Measurements from ENCODE around the gene HNRNPH1. TPM values are rescaled to one million over a fixed set of nuclear protein-coding genes. Genes with fewer than 3 reads are reported as not detected.

HNRNPH1 gene
- total RNA-seq, 6 experiments from 2014 or later, result 140 to 305 (median 219) TPM

- TF ChIP-seq, protein P1, sequence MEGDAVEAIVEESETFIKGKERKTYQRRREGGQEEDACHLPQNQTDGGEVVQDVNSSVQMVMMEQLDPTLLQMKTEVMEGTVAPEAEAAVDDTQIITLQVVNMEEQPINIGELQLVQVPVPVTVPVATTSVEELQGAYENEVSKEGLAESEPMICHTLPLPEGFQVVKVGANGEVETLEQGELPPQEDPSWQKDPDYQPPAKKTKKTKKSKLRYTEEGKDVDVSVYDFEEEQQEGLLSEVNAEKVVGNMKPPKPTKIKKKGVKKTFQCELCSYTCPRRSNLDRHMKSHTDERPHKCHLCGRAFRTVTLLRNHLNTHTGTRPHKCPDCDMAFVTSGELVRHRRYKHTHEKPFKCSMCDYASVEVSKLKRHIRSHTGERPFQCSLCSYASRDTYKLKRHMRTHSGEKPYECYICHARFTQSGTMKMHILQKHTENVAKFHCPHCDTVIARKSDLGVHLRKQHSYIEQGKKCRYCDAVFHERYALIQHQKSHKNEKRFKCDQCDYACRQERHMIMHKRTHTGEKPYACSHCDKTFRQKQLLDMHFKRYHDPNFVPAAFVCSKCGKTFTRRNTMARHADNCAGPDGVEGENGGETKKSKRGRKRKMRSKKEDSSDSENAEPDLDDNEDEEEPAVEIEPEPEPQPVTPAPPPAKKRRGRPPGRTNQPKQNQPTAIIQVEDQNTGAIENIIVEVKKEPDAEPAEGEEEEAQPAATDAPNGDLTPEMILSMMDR (IDR thresholded peaks at IDR 0.05), result no peak
- peaks cover 0 to 25% (median 2%) of the 10 kb centered on the region in 4 donors for H3K4me1 ChIP-seq
- no peak overlapping the region for H3K4me3 ChIP-seq
- H3K9me3 ChIP-seq, result no peaks in the 10 kb centered on the region
- no peaks in the 10 kb centered on the region for H3K27me3 ChIP-seq
- 75% methylated on average over 14 of the region's 21 CpGs for WGBS (ENCODE audit: insufficient coverage, low coverage, low lambda C conversion rate, missing lambda C conversion rate)
- ATAC-seq, result no peak
- H3K36me3 ChIP-seq, result peaks cover 45 to 89% (median 65%) of the 10 kb centered on the region in 4 donors
- H3K27ac ChIP-seq, result no peak overlapping the region
- intact Hi-C loops (cut with DNase I), result loop anchor here in 1 of 2 donors (10.0 kb wide), 1 partner anchor 48 kb away; no protein-coding TSS in a partner anchor
- DNase-seq, result no peak
These were observed 10.7 kb downstream of the HNRNPH1 start for GRCh38 chr5:179612577-179613459.

DNA sequence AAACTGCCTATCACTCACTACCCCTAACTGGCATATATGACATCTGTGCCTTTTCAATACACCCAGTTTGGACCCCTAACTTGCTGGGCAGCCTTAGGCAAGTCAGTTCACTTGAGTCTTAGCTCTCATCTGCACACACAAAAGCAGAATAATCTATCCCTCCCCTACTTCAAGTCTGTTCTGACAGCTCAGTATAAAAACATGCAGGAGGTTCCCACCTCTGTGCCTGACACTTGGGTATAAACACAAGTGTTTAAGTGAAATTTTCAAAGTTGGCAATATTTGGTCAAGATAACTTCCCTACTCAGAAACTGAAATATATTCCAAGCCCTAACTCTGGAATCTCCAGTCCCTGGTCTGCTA lies 12.6 kb downstream of the HNRNPH1 start:
- H3K36me3 ChIP-seq, result peaks cover 28 to 71% (median 51%) of the 10 kb centered on the region in 4 donors
- intact Hi-C loops (cut with DNase I), result loop anchor here in 1 of 2 donors (10.0 kb wide), 1 partner anchor 46 kb away; no protein-coding TSS in a partner anchor
- no peaks in the 10 kb centered on the region for H3K9me3 ChIP-seq
- TF ChIP-seq, protein P1 (IDR thresholded peaks at IDR 0.05), result no peak
- no peak for TF ChIP-seq POLR2A (IDR thresholded peaks at IDR 0.05)
- H3K27me3 ChIP-seq, result no peaks in the 10 kb centered on the region
- ATAC-seq (no peak), DNase-seq (no peak)
- H3K4me1 ChIP-seq, result peaks cover 0 to 19% (median 0%) of the 10 kb centered on the region in 4 donors
- no peak overlapping the region for H3K4me3 ChIP-seq
- no peak overlapping the region for H3K27ac ChIP-seq

DNA sequence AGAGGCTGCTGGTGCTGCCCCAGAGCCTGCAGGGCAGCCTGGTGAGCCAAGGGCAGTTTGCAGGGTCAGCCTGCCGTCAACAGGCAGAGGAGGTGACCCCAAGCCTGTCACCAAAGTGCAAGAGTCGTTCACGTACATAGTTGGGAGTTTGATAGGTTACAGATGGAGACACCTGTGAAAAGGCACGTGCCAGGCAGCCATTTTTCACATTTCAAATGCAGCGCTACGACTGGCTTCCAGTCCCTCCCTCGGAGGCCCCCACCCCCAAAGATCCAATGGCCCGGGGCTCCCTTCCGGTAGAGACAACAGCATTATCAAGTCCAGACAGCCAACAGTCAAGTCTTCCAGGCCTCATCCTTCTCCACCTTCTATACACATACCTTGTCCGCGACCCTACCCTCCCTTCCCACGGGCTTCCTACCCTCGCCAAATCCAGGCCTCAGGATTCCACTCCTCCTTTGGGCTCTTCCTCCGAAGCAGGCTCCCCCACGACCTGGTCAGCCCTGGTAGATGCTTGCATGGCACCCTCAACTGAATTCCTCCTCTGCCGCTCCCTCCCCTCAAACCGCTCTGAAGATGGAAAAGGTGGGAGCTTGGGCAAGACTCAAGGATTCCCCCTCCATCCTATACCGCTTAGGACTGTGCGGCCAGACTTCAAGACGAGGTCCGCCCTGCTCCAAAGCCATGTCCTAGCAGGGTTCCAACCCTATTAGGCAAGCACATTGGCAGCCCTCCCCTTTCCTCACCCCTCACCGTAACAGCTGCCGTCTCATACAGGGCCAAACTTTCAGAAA lies 13.2 kb downstream of the HNRNPH1 start:
- no peaks in the 10 kb centered on the region for H3K27me3 ChIP-seq
- peaks cover 0 to 19% (median 0%) of the 10 kb centered on the region in 4 donors for H3K4me1 ChIP-seq
- intact Hi-C loops (cut with DNase I), result loop anchor here in 1 of 2 donors (10.0 kb wide), 1 partner anchor 46 kb away; no protein-coding TSS in a partner anchor
- DNase-seq (no peak), ATAC-seq (peak in 1 of 4 donors; percentile 1)
- peaks cover 25 to 68% (median 46%) of the 10 kb centered on the region in 4 donors for H3K36me3 ChIP-seq
- no peaks in the 10 kb centered on the region for H3K9me3 ChIP-seq
- H3K27ac ChIP-seq, result no peak overlapping the region
- 73% methylated on average over 12 of the region's 23 CpGs for WGBS (ENCODE audit: insufficient coverage, low coverage, low lambda C conversion rate, missing lambda C conversion rate)
- no peak overlapping the region for H3K4me3 ChIP-seq
- TF ChIP-seq, protein P1 (IDR thresholded peaks at IDR 0.05), result no peak
- no peak for TF ChIP-seq POLR2A (IDR thresholded peaks at IDR 0.05)

GRCh38 chr5:179609834-179610108 lies 13.7 kb downstream of the HNRNPH1 start:
- H3K27ac ChIP-seq, result no peak overlapping the region
- no peak for DNase-seq
- ATAC-seq, result no peak
- 88% methylated on average over 8 of the region's 8 CpGs for WGBS (ENCODE audit: insufficient coverage, low coverage, low lambda C conversion rate, missing lambda C conversion rate)
- peaks cover 19 to 63% (median 41%) of the 10 kb centered on the region in 4 donors for H3K36me3 ChIP-seq
- peaks cover 0 to 21% (median 0%) of the 10 kb centered on the region in 4 donors for H3K4me1 ChIP-seq
- intact Hi-C loops (cut with DNase I), result loop anchor here in 1 of 2 donors (10.0 kb wide), 1 partner anchor 45 kb away; no protein-coding TSS in a partner anchor
- no peak overlapping the region for H3K4me3 ChIP-seq
- H3K27me3 ChIP-seq, result no peaks in the 10 kb centered on the region
- H3K9me3 ChIP-seq, result no peaks in the 10 kb centered on the region
- no peak for TF ChIP-seq POLR2A (IDR thresholded peaks at IDR 0.05)
- TF ChIP-seq, protein P1 (IDR thresholded peaks at IDR 0.05), result no peak
